H1 (cell line): ENCODE results near the gene MCUB. TPM values are rescaled to one million over a fixed set of nuclear protein-coding genes. Genes with fewer than 3 reads are reported as not detected.

Source experiments
- CTCF ChIA-PET: fragments of 300-600 bp; sonication (Branson Sonifier 250); formaldehyde crosslinking; loops from one replicate; lab custom pipeline; 2021; ENCODE audit not compliant: partially characterized antibody; lab: Charles Lee
- POLR2A ChIA-PET: fragments of 300-600 bp; sonication (Branson Sonifier 250); formaldehyde crosslinking; loops from one replicate; lab custom pipeline; 2021; ENCODE audit warnings: inconsistent platforms; ENCODE audit not compliant: partially characterized antibody; lab: Charles Lee
- DNase-seq, 2 experiments: peaks; one replicate each; pipeline versions ENCODE4 v3.0.0 to v3.0.0-alpha.2; 2010 to 2022; ENCODE audit warnings: low spot score in 2 of 2, low read depth in 1 of 2, mixed read lengths in 1 of 2
- FAIRE-seq: peaks from 2 replicates; lab custom pipeline; 2011; peaks lifted over from hg19 to GRCh38; lab: Jason Lieb, UNC
- H2AFZ ChIP-seq: 2 replicates; pipeline ENCODE4 v1.8.1; 2012; ENCODE audit warnings: low read length, inconsistent platforms
- H2AK5ac ChIP-seq: 2 replicates; pipeline ENCODE4 v1.6.1; 2013; ENCODE audit warnings: low read depth, low read length
- H2BK120ac ChIP-seq: replicated peaks from 2 replicates; pipeline ENCODE3; 2013; ENCODE audit warnings: low read depth, low read length, inconsistent platforms
- H2BK12ac ChIP-seq: 2 replicates; pipeline ENCODE4 v1.6.1; 2013; ENCODE audit warnings: low read depth, low read length
- H2BK15ac ChIP-seq: 2 replicates; pipeline ENCODE4 v1.6.1; 2013; ENCODE audit warnings: low read length
- H2BK20ac ChIP-seq: 2 replicates; pipeline ENCODE4 v1.6.1; 2013; ENCODE audit warnings: low read length
- H2BK5ac ChIP-seq: 2 replicates; pipeline ENCODE4 v1.6.1; 2013; ENCODE audit warnings: low read depth, low read length
- H3K14ac ChIP-seq: 2 replicates; pipeline ENCODE4 v1.6.1; 2013; ENCODE audit warnings: inconsistent platforms; ENCODE audit not compliant: insufficient read length
- H3K18ac ChIP-seq: 2 replicates; pipeline ENCODE4 v1.6.1; 2013; ENCODE audit warnings: low read length; ENCODE audit errors: extremely low read depth
- H3K23ac ChIP-seq: 2 replicates; pipeline ENCODE4 v1.6.1; 2013; ENCODE audit warnings: inconsistent platforms; ENCODE audit not compliant: insufficient read length
- H3K23me2 ChIP-seq: 2 replicates; pipeline ENCODE4 v1.6.1; 2013; ENCODE audit warnings: low read depth, low read length
- H3K27ac ChIP-seq: 2 replicates; pipeline ENCODE4 v1.6.1; 2011; ENCODE audit warnings: low read depth, low read length, inconsistent platforms
- H3K27me3 ChIP-seq, 4 experiments: replicated peaks in 1 of 4; 1 replicate in 1 of 4; 2 replicates in 3 of 4; pipeline versions ENCODE4 v1.6.1 to v1.8.1; 2011 to 2013; ENCODE audit warnings: low read length in 3 of 4, mild to moderate bottlenecking in 3 of 4, inconsistent platforms in 2 of 4, mixed read lengths in 2 of 4, moderate library complexity in 1 of 4; ENCODE audit not compliant: control insufficient read depth in 3 of 4, insufficient read depth in 3 of 4; ENCODE audit errors: extremely low read depth in 1 of 4
- H3K36me3 ChIP-seq, 4 experiments: 2 replicates each; pipeline versions ENCODE4 v1.6.1 to v1.8.1; 2011 to 2013; ENCODE audit warnings: mild to moderate bottlenecking in 4 of 4, low read length in 3 of 4, moderate library complexity in 2 of 4, control low read depth in 1 of 4, inconsistent platforms in 1 of 4; ENCODE audit not compliant: insufficient read depth in 4 of 4, control insufficient read depth in 2 of 4
- H3K4ac ChIP-seq: replicated peaks from 2 replicates; pipeline ENCODE3; 2013; ENCODE audit warnings: low read length, low read depth, mixed read lengths, inconsistent platforms; ENCODE audit not compliant: insufficient read length
- H3K4me1 ChIP-seq, 4 experiments: replicated peaks in 1 of 4; 1 replicate in 1 of 4; 2 replicates in 3 of 4; pipeline versions ENCODE4 v1.6.1 to v1.8.1; 2011 to 2013; ENCODE audit warnings: low read length in 3 of 4, inconsistent platforms in 2 of 4, mixed read lengths in 1 of 4; ENCODE audit not compliant: insufficient read depth in 4 of 4, control insufficient read depth in 3 of 4
- H3K4me2 ChIP-seq, 2 experiments: 2 replicates each; pipeline versions ENCODE4 v1.6.1 to v1.8.1; 2011 to 2013; ENCODE audit warnings: low read depth in 2 of 2, low read length in 2 of 2, control low read depth in 1 of 2, inconsistent platforms in 1 of 2, mild to moderate bottlenecking in 1 of 2; ENCODE audit not compliant: insufficient read depth in 1 of 2
- H3K4me3 ChIP-seq, 4 experiments: fragments of 200-600, 300-600 bp in 1 of 4; sonication (generic), shearing (Covaris generic), sonication (Bioruptor Twin) in 1 of 4; 2 replicates each; pipeline versions ENCODE4 v1.5.1 to v1.8.1; 2011 to 2016; ENCODE audit warnings: low read length in 4 of 4, low read depth in 3 of 4, control low read depth in 2 of 4, inconsistent platforms in 2 of 4, mild to moderate bottlenecking in 2 of 4, mixed read lengths in 1 of 4, moderate library complexity in 1 of 4; ENCODE audit not compliant: insufficient read depth in 2 of 4; ENCODE audit errors: extremely low read depth in 1 of 4
- H3K56ac ChIP-seq: replicated peaks from 2 replicates; pipeline ENCODE3; 2013; ENCODE audit warnings: low read depth, mild to moderate bottlenecking, mixed read lengths, low read length, inconsistent platforms; ENCODE audit not compliant: insufficient read length
- H3K79me1 ChIP-seq: 2 replicates; pipeline ENCODE4 v1.6.1; 2013; ENCODE audit warnings: low read depth, low read length, control low read depth
- H3K79me2 ChIP-seq, 2 experiments: 2 replicates each; pipeline versions ENCODE4 v1.6.1 to v1.8.1; 2012 to 2013; ENCODE audit warnings: low read length in 2 of 2, mild to moderate bottlenecking in 2 of 2, inconsistent platforms in 1 of 2; ENCODE audit not compliant: insufficient read depth in 2 of 2, control insufficient read depth in 1 of 2
- H3K9ac ChIP-seq, 4 experiments: replicated peaks in 1 of 4; 1 replicate in 1 of 4; 2 replicates in 3 of 4; pipeline versions ENCODE4 v1.6.1 to v1.8.1; 2011 to 2013; ENCODE audit warnings: low read depth in 3 of 4, low read length in 3 of 4, control low read depth in 2 of 4, mild to moderate bottlenecking in 2 of 4, moderate library complexity in 2 of 4, inconsistent platforms in 1 of 4; ENCODE audit errors: extremely low read depth in 1 of 4
- H3K9me3 ChIP-seq, 2 experiments: 2 replicates each; pipeline versions ENCODE4 v1.6.1 to v1.8.1; 2012 to 2013; ENCODE audit warnings: mild to moderate bottlenecking in 2 of 2, moderate library complexity in 2 of 2, control low read depth in 1 of 2, inconsistent platforms in 1 of 2, low read depth in 1 of 2, low read length in 1 of 2, mixed read lengths in 1 of 2; ENCODE audit not compliant: insufficient read depth in 2 of 2
- H4K20me1 ChIP-seq, 2 experiments: replicated peaks in 1 of 2; 2 replicates each; pipeline versions ENCODE3 to v1.8.1; 2011 to 2013; ENCODE audit warnings: inconsistent platforms in 2 of 2, low read length in 2 of 2, mild to moderate bottlenecking in 1 of 2; ENCODE audit not compliant: insufficient read depth in 2 of 2, control insufficient read depth in 1 of 2
- H4K5ac ChIP-seq: 2 replicates; pipeline ENCODE4 v1.6.1; 2013; ENCODE audit warnings: low read length, low read depth, mixed read lengths, inconsistent platforms; ENCODE audit not compliant: insufficient read length
- H4K8ac ChIP-seq: 2 replicates; pipeline ENCODE4 v1.8.0; 2013; ENCODE audit warnings: mild to moderate bottlenecking, moderate library complexity, low read length, inconsistent platforms; ENCODE audit not compliant: insufficient read depth; ENCODE audit errors: extremely low read depth
- H4K91ac ChIP-seq: replicated peaks from 2 replicates; pipeline ENCODE3; 2013; ENCODE audit warnings: low read length, mixed read lengths, inconsistent platforms; ENCODE audit not compliant: insufficient read length
- BCL11A ChIP-seq, 2 experiments: IDR thresholded peaks; one replicate each; pipeline ENCODE4 v1.6.1; 2011; ENCODE audit warnings: low read depth in 2 of 2, low read length in 2 of 2, mild to moderate bottlenecking in 2 of 2
- BRCA1 ChIP-seq: IDR thresholded peaks from 2 replicates; pipeline ENCODE4 v1.6.1; 2012; ENCODE audit warnings: low read depth, low read length, improper control_type of control experiment
- CBX8 ChIP-seq: fragments of 300-800, 300-1000 bp; sonication (generic); IDR thresholded peaks from 2 replicates; pipeline ENCODE4 v1.7.1; 2016; ENCODE audit warnings: low read depth, low read length, borderline replicate concordance
- CHD1 ChIP-seq: IDR thresholded peaks from 2 replicates; pipeline ENCODE4 v1.6.1; 2012; ENCODE audit warnings: low read depth, low read length, improper control_type of control experiment
- CREB1 ChIP-seq: IDR thresholded peaks from 2 replicates; pipeline ENCODE4 v1.6.1; 2012; ENCODE audit warnings: inconsistent platforms
- EZH2 ChIP-seq: fragments of 200-600 bp; sonication (generic); IDR thresholded peaks from 2 replicates; pipeline ENCODE4 v1.7.1; 2012; ENCODE audit warnings: low read depth, mild to moderate bottlenecking, moderate library complexity, low read length, inconsistent platforms; ENCODE audit not compliant: severe bottlenecking
- HDAC2 ChIP-seq, 2 experiments: fragments of 300-600 bp in 1 of 2; sonication (generic) in 1 of 2; IDR thresholded peaks; 2 replicates each; pipeline ENCODE4 v1.6.1; 2011 to 2012; ENCODE audit warnings: low read depth in 2 of 2, low read length in 2 of 2, mild to moderate bottlenecking in 2 of 2, moderate library complexity in 2 of 2, borderline replicate concordance in 1 of 2, inconsistent platforms in 1 of 2
- NANOG ChIP-seq: IDR thresholded peaks from 2 replicates; pipeline ENCODE4 v1.6.1; 2011; ENCODE audit warnings: low read length, low read depth, mild to moderate bottlenecking, inconsistent platforms; ENCODE audit not compliant: insufficient read depth, poor library complexity, severe bottlenecking
- POLR2AphosphoS5 ChIP-seq: IDR thresholded peaks from 2 replicates; pipeline ENCODE4 v1.6.1; 2011; ENCODE audit warnings: low read depth, low read length
- POU5F1 ChIP-seq: IDR thresholded peaks from 2 replicates; pipeline ENCODE4 v1.6.1; 2011; ENCODE audit warnings: low read depth, mild to moderate bottlenecking, low read length, moderate library complexity
- RAD21 ChIP-seq, 2 experiments: IDR thresholded peaks in 1 of 2; conservative IDR thresholded peaks in 1 of 2; 2 replicates each; pipeline ENCODE4 v1.6.1; 2011; ENCODE audit warnings: low read depth in 2 of 2, low read length in 2 of 2, improper control_type of control experiment in 1 of 2, inconsistent platforms in 1 of 2, mild to moderate bottlenecking in 1 of 2, moderate library complexity in 1 of 2
- TAF1 ChIP-seq: IDR thresholded peaks from 2 replicates; pipeline ENCODE4 v1.6.1; 2011; ENCODE audit warnings: mild to moderate bottlenecking, low read depth, low read length
- WGBS, 2 experiments: shearing (Covaris generic) in 1 of 2; methylation state at CpG; one replicate each; pipeline versions ENCODE4 v1.1.6 to v1.1.7; 2013 to 2015; ENCODE audit warnings: low lambda C conversion rate in 2 of 2, mixed read lengths in 2 of 2, inconsistent platforms in 1 of 2, low coverage in 1 of 2, missing lambda C conversion rate in 1 of 2; ENCODE audit not compliant: insufficient replicate concordance in 2 of 2, insufficient coverage in 1 of 2, insufficient read length in 1 of 2; ENCODE audit errors: extremely low coverage in 1 of 2, missing lambda C conversion rate in 1 of 2; 5-methylcytosine and 5-hydroxymethylcytosine counted together
- polyA plus RNA-seq, 7 experiments: library from polyadenylated mRNA; depleted of rRNA in 3 of 7; stranded (reverse) in 5 of 7; unstranded in 2 of 7; fragments of >200 nt in 5 of 7; fragments of 200-250 nt in 2 of 7; gene quantifications; 1 replicate in 5 of 7; 2 replicates in 1 of 7; 4 replicates in 1 of 7; pipeline versions ENCODE4 v1.2.1 to v1.2.3, GENCODE V29; 2011 to 2013; ENCODE audit warnings: missing spikeins in 2 of 7, mixed read lengths in 2 of 7
- total RNA-seq: library from RNA; stranded (reverse); fragmentation: NEBNext Ultra II Directional; extraction: Animal tissue kit (Norgen Biotek cat#: 25700); gene quantifications from 2 replicates; pipeline ENCODE4 v1.2.1, GENCODE V29; 2021

The MCUB gene
- total and polyA plus RNA-seq, 2 of the 8 experiments (the other 6 are each of a cell fraction or from before 2014, with no cell fraction given): 15.2 to 19.4 TPM

GRCh38 chr4:109648997-109649575 is 89.0 kb downstream of the MCUB start:
- Histone ChIP-seq H2AK5ac (no peak overlapping the region), H3K56ac (no peak overlapping the region), H4K91ac (no peak overlapping the region), H3K4me2 (no peak overlapping the region), H3K18ac (no peak overlapping the region), H3K23ac (no peak overlapping the region), H2BK120ac (no peak overlapping the region), H3K9me3 (0 out of 4 replicates have a peak, but pooled peaks cover 0 to 3% of the 10 kb centered on the region in 2 experiments), H3K14ac (no peak overlapping the region), H3K9ac (no peak overlapping the region), H2AFZ (no peak overlapping the region), H3K79me1 (no peaks in the 10 kb centered on the region), H2BK5ac (no peak overlapping the region), H4K5ac (no peak overlapping the region), H4K20me1 (no peaks in the 10 kb centered on the region), H3K27me3 (no peaks in the 10 kb centered on the region), H2BK15ac (no peak overlapping the region), H3K23me2 (peaks cover 2% of the 10 kb centered on the region; the same call in 1 of the 2 replicates), H2BK12ac (no peak overlapping the region), H3K4me1 (0 out of 7 replicates have a peak, but pooled peaks cover 0 to 3% (median 0%) of the 10 kb centered on the region in 4 experiments), H3K36me3 (no peaks in the 10 kb centered on the region), H2BK20ac (no peak overlapping the region), H3K4ac (no peak overlapping the region), H3K79me2 (no peaks in the 10 kb centered on the region), H3K27ac (no peak overlapping the region), H3K4me3 (no peak overlapping the region), H4K8ac (no peak overlapping the region)
- POLR2A ChIA-PET: no interaction called here
- DNase-seq (no peak), FAIRE-seq (no peak)
- 92% methylated on average over 2 of the region's 2 CpGs; no CpG with 5 or more reads in 1 of the 2 experiments for WGBS, 2 experiments
- CTCF ChIA-PET: no interaction called here
- TF ChIP-seq NANOG (no peak), CBX8 (no peak), POLR2AphosphoS5 (no peak), CHD1 (no peak), BCL11A (IDR thresholded peaks at IDR 0.05; ENCODE audit: low read depth in 2 of 2, low read length in 2 of 2) (no peak), EZH2 (no peak), HDAC2 (IDR thresholded peaks at IDR 0.05; ENCODE audit: borderline replicate concordance in 1 of 2, low read depth in 2 of 2, low read length in 2 of 2) (no peak), RAD21 (IDR thresholded peaks at IDR 0.05 in 1 of 2, conservative IDR thresholded peaks at IDR 0.05 in 1 of 2; ENCODE audit: low read depth in 2 of 2, low read length in 2 of 2) (no peak), POU5F1 (no peak), CREB1 (no peak), BRCA1 (no peak), TAF1 (no peak)
